NCI-H1436 (cell line): ENCODE measurements around the gene PDXDC1.
"Not testable (repeated sequence)": the region's sequence is repeated elsewhere in the genome, so short reads cannot be mapped to it uniquely, and the experiment has no call there.

Experiments used
- DNase-seq: peaks from one replicate; lab custom pipeline; 2025; lab: John Stamatoyannopoulos, UW

Gene PDXDC1

GRCh38 chr16:15135483-15136360 is 160.9 kb downstream of the PDXDC1 start:
- DNase-seq, result not testable (repeated sequence)

- not testable (repeated sequence) for DNase-seq
Observed at GRCh38 chr16:15137514-15137913, 162.7 kb downstream of the PDXDC1 start.

DNA sequence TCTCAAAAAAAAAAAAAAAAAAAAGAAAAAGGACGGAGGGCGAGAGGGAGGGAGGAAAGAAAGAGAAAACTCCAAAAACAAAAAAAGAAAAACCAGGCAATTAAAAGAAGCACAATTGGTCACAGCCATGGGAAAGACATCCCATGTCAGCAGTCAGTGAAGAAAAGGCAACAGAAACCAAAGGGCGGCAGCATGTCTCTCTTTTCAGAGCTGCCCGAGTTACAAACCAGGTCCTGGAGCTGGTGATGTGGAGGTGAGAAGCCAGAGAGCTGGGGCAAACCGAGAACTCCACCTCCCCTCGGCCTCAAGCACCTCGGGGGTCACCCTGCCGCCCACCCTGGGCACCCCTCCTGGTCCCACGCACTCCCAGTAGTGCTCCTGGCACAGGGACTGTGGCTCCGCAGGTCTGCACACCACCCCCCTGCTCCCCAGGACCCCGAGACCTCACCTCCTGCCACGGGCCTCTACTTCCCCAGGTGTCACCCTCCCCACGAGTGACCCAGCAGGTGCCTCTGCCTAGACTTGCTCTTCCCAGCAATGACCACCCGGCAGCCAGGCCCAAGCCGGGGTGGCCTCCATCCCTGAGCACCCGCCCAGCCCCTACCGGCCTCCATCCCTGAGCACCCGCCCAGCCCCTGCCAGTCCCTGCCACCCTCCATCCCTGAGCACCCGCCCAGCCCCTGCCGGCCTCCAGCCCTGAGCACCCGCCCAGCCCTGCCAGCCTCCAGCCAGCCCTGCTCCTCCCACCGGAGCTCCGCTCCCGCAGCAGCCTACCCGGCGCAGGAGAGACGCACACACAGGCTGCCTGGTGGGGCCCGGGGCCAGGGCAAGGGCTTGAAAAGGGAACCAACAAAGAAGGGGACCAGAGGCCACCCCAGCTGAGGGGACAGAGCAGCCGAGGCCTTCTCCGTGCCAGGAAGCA is 165.9 kb downstream of the PDXDC1 start:
- DNase-seq, result not testable (repeated sequence)

- DNase-seq, result no peak
Observed at GRCh38 chr16:15141586-15141985, 166.8 kb downstream of the PDXDC1 start.

DNA sequence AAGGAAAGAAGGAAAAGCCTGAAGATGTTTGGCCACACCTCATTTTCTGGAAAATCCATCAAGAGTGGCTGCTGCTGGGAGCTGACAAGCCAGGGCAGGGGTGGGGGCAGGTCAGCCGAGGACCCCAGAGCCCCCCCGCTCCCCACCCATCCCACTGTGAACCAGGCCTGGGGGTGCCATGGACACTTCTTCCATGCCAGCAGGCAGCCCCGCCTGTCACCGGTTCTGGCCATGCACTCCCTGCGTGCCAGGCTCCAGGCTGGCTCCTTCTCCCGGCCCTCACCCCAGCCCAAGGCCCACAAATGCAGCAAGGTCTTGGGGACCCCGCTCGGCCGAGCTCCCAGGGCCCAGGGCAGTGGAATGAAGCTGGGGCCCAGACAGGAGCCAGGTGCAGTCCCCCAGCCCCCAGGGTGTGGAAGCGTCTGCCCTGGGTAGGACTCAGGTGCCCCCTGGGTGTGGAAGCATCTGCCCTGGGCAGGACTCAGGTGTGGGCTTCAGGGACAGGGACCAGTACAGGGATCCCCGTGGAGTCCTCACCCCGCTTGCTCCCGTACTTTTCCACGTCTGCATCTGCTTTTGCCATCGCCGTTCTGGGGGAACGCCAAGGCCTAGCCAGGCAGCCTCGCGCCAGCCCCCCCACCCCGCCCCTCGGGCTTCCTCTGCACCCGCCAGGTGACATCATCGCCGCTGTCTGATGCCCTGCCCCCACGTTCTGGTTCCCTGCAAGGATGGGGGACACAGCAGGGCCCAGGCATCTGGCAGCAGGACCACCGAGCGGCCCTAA is 167.5 kb downstream of the PDXDC1 start:
- DNase-seq, result not testable (repeated sequence)

- DNase-seq, result not testable (repeated sequence)
Observed at GRCh38 chr16:15142891-15143600, 168.2 kb downstream of the PDXDC1 start.

DNA sequence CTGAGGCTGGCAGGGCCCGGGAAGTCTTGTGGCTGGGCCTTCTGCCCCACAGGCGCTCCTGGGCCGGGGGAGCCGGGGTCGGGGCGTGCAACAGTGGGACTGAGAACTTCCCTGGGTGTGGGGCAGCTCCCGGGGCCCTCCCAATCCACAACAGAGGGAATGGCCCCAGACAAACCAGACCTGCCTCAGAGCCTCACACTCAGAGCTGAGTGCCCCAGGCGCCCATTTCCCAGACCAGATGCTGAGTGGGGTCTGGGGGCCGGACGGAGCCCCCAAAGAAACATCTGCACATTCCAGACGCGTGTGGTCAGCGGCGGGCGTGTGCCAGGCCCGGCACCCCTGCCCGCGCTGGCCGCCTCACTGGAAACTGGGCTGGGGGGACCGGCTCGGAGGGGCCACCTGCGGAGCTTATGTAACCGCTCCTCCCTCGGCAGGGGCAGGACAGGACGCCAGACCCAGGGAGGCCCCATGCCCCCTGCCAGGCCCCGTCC is 168.8 kb downstream of the PDXDC1 start:
- not testable (repeated sequence) for DNase-seq

DNA sequence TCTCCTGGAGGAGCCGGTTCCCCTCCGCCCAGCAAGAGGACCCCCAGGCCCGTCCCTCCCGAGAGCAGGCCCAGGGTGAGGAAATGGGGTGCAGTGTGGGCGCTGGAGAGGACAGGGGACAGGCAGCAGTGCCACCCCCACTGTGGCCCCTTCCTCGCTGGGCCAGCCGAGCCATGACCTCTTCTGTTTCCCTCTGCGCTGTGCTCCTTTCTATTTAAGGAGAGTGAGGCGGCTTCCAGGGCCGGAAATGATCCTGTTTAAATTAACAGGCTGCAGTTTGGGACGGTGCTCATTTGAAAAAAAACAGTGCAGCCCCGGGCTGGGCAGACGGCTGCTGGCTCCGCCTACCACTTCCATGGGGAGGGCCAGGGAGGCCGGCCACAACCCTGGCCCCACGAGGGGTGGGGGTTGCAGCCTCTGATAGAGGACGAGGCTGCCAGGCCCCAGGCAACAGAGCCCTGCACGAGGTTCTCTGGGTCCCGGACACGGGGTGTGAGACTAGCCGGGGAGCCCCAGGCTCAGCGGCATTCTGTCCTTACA is 169.3 kb downstream of the PDXDC1 start:
- not testable (repeated sequence) for DNase-seq

DNA sequence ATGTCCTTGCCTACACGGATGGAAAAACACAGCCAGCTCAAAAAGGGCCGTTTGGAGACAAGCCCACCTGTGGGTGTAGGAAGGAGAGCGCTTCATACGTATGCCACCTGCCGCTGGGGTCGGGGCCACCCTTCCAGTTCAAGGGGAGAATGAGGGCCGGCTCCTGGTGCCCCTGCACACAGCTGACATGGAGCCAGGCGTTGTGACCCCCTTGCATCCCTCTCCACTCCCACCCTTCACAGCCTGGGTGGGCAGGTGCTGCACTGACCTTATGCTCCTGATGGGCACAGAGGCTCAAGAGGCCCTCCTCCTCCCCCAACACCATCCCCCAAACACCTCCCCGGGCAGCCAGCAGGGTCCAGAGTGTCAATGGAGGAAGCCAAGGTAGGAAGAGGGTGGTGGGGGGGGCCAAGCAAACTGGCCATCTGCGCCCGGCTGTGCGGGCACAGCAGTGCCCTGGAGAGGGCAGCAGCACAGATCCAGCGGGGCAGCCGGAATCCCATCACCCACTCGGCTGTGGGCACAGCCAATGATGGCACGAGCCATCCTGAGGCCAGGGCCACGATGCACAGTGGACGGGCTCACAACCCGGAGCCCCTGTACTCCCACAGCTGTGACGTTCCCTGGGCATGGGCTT is 170.1 kb downstream of the PDXDC1 start:
- DNase-seq, result not testable (repeated sequence)

- DNase-seq, result not testable (repeated sequence)
Observed at GRCh38 chr16:15145418-15146263, 170.8 kb downstream of the PDXDC1 start.

DNA sequence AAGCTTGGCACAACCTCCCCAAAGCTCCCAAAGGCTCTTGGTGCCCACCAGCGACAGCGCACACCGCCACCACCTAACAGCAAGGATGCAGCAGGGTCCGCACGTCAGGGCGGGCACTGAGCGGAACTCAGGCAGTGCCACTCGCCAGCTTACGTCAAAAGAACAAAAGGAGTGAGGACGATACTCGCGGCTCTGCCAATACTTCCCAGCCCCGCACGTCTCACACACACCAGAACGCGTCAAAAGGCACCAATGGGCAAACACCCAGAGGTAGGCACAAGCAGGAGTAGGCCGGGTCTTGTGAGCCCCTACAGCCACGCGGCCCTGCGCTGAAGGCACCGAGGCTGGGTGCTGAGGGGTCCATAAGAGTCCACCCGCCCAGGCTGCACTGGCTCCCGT is 171.4 kb downstream of the PDXDC1 start:
- not testable (repeated sequence) for DNase-seq

DNA sequence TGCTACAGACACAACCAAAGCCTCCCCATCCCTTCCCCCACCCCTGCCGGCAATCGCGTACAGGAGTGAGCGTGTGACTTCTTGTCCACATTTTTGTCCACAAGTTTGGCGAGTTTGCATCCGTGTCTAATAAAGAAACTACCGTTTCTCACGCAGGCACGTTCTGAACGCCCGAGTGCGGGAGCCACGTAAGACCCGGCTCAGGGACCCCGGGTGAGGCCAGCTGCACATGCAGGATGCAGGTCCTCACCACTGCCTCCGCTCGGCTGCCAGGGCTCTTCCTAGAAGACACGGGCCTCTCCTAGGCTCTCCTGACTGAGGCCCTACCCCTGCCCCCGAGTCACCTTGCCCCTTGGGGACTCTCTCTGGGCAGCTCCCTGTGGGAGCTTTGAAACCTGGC is 174.0 kb downstream of the PDXDC1 start:
- DNase-seq, result not testable (repeated sequence)

GRCh38 chr16:15149260-15149659 is 174.4 kb downstream of the PDXDC1 start:
- DNase-seq, result not testable (repeated sequence)

DNA sequence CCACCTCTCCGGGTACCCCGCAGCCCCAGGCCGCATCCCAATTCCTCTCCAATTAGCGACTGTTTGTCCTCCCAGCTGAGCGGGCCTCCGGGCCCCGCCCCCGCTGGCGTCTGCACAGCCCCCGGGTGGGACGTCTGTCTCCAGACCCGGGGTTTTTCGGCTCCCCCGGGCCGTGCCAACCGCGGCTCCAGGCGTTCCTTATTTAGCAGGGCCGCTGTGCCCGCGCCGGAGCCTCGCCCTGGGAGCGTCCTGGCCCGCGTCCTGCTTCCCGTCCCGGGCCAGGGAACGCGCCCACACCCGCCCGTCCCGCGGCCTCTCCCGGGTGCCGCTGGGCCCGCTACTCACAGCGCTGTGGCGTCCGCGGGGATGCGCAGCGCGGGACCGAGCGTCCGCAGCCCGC is 179.2 kb downstream of the PDXDC1 start:
- DNase-seq, result not testable (repeated sequence)

GRCh38 chr16:15154650-15155562 is 180.1 kb downstream of the PDXDC1 start:
- DNase-seq, result peak; percentile 82

- DNase-seq, result not testable (repeated sequence)
Observed at GRCh38 chr16:15157644-15158043, 182.8 kb downstream of the PDXDC1 start.

- not testable (repeated sequence) for DNase-seq
Observed at GRCh38 chr16:15159671-15160070, 184.8 kb downstream of the PDXDC1 start.

DNA sequence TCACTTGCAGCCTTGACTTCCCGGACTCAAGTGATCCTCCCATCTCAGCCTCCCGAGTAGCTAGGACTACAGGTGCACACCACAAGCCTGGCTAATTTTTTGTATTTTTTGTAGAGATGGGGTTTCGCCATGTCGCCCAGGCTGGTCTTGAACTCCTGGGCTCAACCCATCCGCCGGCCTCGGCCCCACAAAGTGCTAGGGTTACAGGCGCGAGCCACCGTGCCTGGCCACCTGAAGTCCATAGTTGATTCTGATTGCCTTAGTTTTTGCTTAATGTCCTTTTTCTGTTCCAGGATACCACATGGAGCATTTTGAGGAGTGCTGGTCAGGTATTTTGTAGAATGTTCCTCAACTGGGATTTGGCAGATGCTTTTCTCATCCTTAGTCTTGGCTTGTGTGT is 185.7 kb downstream of the PDXDC1 start:
- not testable (repeated sequence) for DNase-seq
